ENCODE data around the gene TXNRD3.
A peak's percentile ranks its signal among the peaks of the same experiment; 100 is the strongest.
"Not testable (repeated sequence)": the region's sequence is repeated elsewhere in the genome, so short reads cannot be mapped to it uniquely, and the experiment has no call there.

The TXNRD3 gene

GRCh38 chr3:126612479-126613205 is 42.3 kb downstream of the TXNRD3 start:
- DNase-seq (ENCODE audit: low read depth) = no peak
- H3K4me3 ChIP-seq (ENCODE audit: low read depth, low read length) = no peak overlapping the region

GRCh38 chr3:126609909-126610308 is 45.0 kb downstream of the TXNRD3 start:
- no peak for DNase-seq (ENCODE audit: low read depth)
- no peak overlapping the region for H3K4me3 ChIP-seq (ENCODE audit: low read depth, low read length)

GRCh38 chr3:126607214-126607908 is 47.6 kb downstream of the TXNRD3 start:
- DNase-seq (ENCODE audit: low read depth) = peak; percentile 31
- no peak overlapping the region for H3K4me3 ChIP-seq (ENCODE audit: low read depth, low read length)

- no peak for DNase-seq (ENCODE audit: low read depth)
- H3K4me3 ChIP-seq (ENCODE audit: low read depth, low read length) = no peak overlapping the region
Observed at GRCh38 chr3:126606001-126606400, 48.9 kb downstream of the TXNRD3 start.

- DNase-seq (ENCODE audit: low read depth) = no peak
- no peak overlapping the region for H3K4me3 ChIP-seq (ENCODE audit: low read depth, low read length)
Observed at GRCh38 chr3:126604691-126605090, 50.2 kb downstream of the TXNRD3 start.

- DNase-seq (ENCODE audit: low read depth) = no peak
- H3K4me3 ChIP-seq (ENCODE audit: low read depth, low read length) = no peak overlapping the region
Observed at GRCh38 chr3:126599101-126599500, 55.8 kb downstream of the TXNRD3 start.

- DNase-seq (ENCODE audit: low read depth); H3K4me3 ChIP-seq (ENCODE audit: low read depth, low read length): not testable (repeated sequence)
Observed at GRCh38 chr3:126595479-126595878, 59.4 kb downstream of the TXNRD3 start.

GRCh38 chr3:126591515-126591914 is 63.4 kb downstream of the TXNRD3 start:
- DNase-seq (ENCODE audit: low read depth); H3K4me3 ChIP-seq (ENCODE audit: low read depth, low read length): not testable (repeated sequence)

- no peak overlapping the region for H3K4me3 ChIP-seq (ENCODE audit: low read depth, low read length)
- DNase-seq (ENCODE audit: low read depth) = no peak
Observed at GRCh38 chr3:126582311-126582710, 72.6 kb downstream of the TXNRD3 start.

- no peak overlapping the region for H3K4me3 ChIP-seq (ENCODE audit: low read depth, low read length)
- no peak for DNase-seq (ENCODE audit: low read depth)
Observed at GRCh38 chr3:126581569-126581968, 73.4 kb downstream of the TXNRD3 start.

GRCh38 chr3:126580746-126581145 is 74.2 kb downstream of the TXNRD3 start:
- DNase-seq (ENCODE audit: low read depth) = no peak
- no peak overlapping the region for H3K4me3 ChIP-seq (ENCODE audit: low read depth, low read length)

- no peak for DNase-seq (ENCODE audit: low read depth)
- no peak overlapping the region for H3K4me3 ChIP-seq (ENCODE audit: low read depth, low read length)
Observed at GRCh38 chr3:126578702-126579101, 76.2 kb downstream of the TXNRD3 start.

GRCh38 chr3:126577261-126577660 is 77.7 kb downstream of the TXNRD3 start:
- H3K4me3 ChIP-seq (ENCODE audit: low read depth, low read length) = no peak overlapping the region
- no peak for DNase-seq (ENCODE audit: low read depth)

GRCh38 chr3:126573492-126574117 is 81.3 kb downstream of the TXNRD3 start:
- DNase-seq (ENCODE audit: low read depth) = no peak
- H3K4me3 ChIP-seq (ENCODE audit: low read depth, low read length) = no peak overlapping the region

GRCh38 chr3:126571078-126571477 is 83.8 kb downstream of the TXNRD3 start:
- DNase-seq (ENCODE audit: low read depth) = no peak
- H3K4me3 ChIP-seq (ENCODE audit: low read depth, low read length) = no peak overlapping the region

GRCh38 chr3:126570103-126570541 is 84.8 kb downstream of the TXNRD3 start:
- no peak for DNase-seq (ENCODE audit: low read depth)

GRCh38 chr3:126569390-126569975 is 85.4 kb downstream of the TXNRD3 start:
- no peak overlapping the region for H3K4me3 ChIP-seq (ENCODE audit: low read depth, low read length)
- DNase-seq (ENCODE audit: low read depth) = no peak

More at GRCh38 chr3:126570103-126570541, 84.8 kb downstream of the TXNRD3 start:
- no peak overlapping the region for H3K4me3 ChIP-seq (ENCODE audit: low read depth, low read length)

GRCh38 chr3:126568776-126569342 is 86.1 kb downstream of the TXNRD3 start:
- DNase-seq (ENCODE audit: low read depth) = no peak
- no peak overlapping the region for H3K4me3 ChIP-seq (ENCODE audit: low read depth, low read length)

- no peak overlapping the region for H3K4me3 ChIP-seq (ENCODE audit: low read depth, low read length)
- no peak for DNase-seq (ENCODE audit: low read depth)
Observed at GRCh38 chr3:126567696-126568438, 87.1 kb downstream of the TXNRD3 start.

All from skeletal muscle cell (primary cell).